HG03575 (cell line): ENCODE results near the gene HRNR.

Source experiments
- ATAC-seq: cut with Tn5 transposase; IDR thresholded peaks from one replicate; pipeline ENCODE4 v1.9.1; 2021; ENCODE audit not compliant: unreplicated experiment, insufficient number of reproducible peaks, low FRiP score; ENCODE audit errors: extremely low read depth

HRNR gene

DNA sequence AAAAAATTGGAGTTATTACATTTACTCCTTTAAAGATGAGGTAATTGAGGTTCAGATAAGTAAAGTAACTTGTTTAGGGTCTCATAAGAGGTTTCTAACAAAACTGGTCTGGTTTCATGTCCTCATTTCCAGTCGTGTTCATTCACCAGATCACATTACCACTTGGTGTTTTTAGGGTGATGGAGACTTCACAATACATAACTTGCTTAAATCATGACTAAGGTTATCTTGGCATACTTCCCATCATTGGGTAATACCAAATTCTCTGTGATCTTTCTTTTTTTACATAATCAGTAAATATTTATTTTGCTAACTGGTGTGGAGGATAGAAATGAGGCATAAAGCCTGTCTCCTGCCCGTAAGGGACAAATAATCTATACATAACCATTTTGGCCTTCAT is 33.4 kb downstream of the HRNR start:
- no peak for ATAC-seq

- ATAC-seq, result no peak
Observed at GRCh38 chr1:152189657-152190442, 34.1 kb downstream of the HRNR start.

DNA sequence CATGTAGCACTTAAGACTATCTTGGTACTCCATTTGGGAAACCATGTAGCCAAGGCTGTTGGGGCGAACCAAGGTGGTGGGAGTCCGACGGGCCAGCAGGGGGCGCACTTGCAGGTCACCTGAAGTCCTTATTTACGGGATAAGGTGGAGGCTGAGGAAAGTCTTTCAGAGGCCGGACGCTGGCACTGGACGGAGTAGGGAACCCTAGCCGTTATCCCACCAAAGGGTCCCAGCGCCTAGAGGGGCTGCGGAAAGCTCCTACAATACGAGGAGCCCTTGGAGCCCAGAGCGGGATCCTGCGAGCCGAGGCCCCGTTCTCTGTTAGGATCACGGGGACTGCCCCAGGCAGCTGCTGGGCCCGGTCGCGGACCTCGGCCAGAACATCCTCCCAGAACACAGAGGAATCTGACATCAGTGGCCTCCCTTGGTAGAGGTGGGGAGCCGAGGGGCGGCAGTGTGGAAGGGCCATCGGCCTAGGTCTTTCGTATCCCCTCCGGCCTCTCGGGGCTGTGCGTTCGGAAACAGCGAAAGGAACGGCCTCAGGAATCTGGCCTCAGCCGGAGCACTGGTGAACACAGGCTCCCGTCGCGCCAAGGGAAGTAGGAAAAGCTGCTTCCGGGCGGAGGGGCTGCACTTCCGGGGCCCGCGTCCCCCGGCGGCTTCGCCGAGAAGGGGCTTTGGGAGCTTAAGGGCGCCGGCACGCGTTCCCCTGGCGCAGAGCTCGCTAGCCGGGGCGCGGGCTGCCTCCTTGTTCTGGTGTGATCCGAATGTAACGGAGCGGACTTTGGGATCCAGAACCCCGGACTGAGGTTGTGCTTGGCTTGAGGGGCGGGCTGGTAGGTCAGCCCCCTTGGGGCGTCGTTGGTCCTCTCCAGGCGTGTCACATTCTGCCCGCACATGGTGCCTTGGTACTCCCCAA is 35.1 kb downstream of the HRNR start:
- ATAC-seq, result no peak

DNA sequence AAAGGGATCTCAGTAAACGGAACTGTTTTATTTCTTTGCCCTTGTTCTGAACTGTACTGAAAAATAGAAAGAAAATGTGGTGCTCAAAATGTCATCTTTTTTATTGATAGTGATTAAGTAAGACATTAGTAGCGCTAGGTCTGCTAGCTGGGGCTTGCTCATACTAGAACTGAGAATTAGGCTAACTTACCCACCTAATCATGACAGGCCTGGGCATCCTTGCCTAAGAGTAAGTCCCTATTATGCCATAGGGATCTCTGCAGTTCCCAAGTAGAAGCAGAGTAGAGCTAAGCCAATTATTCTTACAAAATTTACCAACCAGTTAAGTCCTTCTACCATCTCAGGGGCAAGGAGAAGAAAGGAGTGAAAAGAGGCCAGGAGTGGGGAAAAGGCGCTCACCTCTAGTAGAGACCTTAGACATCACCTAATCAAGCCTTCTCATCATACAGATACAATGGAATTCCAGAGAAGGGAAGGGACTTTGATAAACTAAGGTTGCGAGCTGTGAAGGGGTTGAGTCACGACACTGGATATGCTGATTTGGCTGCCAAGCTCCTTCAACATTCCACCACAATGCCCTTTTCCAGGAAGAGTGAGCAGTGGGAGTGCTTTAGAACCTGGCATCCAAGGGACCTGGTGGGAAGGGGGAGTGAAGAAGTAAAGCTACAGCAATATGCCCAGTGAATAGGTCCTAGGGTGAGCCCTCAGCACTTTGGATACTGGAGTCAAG is 37.3 kb downstream of the HRNR start:
- ATAC-seq, result no peak

- ATAC-seq, result no peak
Observed at GRCh38 chr1:152185544-152186391, 38.2 kb downstream of the HRNR start.

- ATAC-seq, result no peak
Observed at GRCh38 chr1:152182944-152183361, 41.0 kb downstream of the HRNR start.

- no peak for ATAC-seq
Observed at GRCh38 chr1:152182431-152182830, 41.6 kb downstream of the HRNR start.

GRCh38 chr1:152179566-152179965 is 44.4 kb downstream of the HRNR start:
- no peak for ATAC-seq

DNA sequence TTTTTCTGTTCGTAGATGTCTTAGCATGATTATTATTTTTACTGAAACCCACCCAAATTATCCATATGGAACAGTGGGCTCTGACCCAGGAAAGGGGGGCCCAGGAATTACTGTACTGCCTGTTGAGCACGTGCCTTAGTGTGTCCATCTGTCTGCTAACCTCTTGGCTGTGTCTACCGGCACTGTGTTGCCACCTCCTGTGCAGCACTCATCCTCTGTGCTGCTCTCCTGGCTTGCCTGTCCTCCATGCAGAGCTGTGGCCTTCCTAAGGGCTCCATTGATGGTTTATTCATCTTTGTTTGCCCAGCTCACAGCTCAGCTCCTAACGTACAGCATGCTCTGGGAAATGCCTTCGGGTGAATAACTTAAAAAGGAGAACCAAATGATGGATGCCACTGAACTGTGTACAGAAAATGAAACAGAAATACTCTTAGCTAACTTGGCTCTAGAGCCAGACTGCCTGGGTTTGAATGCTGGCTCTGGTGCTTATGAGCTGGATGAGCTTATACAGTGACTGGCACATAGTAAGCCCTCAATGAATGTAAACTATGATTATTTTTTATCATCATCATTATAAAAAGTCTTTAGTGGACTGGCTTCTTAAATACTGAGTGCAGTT is 53.6 kb downstream of the HRNR start:
- no peak for ATAC-seq

DNA sequence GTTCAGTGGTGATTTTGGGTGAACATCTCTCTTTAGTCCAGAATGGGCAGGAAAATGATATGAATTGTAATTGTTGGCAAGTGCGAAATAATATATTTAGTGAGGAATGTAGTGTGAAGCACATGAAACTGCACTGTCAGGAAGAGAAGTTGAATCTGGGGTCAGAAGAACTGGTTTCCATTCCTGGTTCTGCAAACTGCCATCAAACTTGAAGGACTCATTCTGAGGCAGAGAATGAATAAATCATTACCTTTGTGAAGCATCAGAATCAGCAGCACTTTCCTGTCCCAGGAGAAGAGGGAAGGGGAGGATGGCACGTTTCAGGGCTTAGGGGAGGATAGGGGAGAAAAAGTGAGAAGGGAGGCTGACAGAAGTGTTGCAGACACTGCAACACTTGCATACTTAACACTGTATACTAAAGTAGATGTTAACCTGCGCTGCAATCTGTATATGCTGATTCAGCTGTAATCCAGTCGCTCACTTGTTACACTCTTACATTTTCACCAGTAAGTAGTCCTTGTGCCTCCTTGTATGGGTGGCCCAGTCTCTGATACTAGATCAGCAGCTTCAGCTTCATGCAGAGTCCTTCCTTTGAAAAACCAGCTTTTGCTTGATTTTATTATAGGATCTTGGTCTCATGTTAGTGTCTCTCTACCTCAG is 54.5 kb downstream of the HRNR start:
- no peak for ATAC-seq

- ATAC-seq, result no peak
Observed at GRCh38 chr1:152168535-152168868, 55.5 kb downstream of the HRNR start.

DNA sequence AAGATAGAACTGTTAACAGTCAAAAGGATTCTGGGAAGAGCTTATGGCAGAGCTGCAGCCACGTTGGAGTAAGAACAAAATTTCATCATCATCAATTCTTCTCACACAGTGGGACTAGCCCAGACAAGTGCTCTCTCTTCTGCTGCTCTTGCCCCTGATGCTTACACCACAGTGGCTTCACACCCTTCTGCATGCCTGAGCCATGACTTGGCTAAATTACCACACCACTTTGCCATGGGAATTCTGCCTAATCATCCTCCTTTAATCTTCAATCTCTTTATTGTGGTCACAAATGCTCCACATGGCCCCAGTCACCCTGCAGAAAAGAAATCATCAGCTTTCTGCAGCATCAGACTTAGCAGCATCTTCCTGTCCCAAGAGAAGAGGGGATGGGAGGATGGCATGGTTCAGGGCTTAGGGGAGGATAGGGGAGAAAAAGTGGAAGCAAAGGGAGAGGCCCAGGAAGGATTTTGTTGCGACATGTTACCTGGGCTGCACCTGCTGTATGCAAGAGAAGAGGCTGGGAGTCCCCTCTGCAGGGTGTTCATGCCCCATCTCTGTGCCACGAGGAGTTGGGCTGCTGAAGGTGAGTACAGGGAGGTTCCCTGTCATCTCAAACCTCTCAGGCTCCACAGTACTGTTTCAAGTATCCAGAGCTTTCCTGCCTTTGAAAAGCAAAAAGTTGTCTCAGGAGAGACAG is 56.0 kb downstream of the HRNR start:
- no peak for ATAC-seq

GRCh38 chr1:152166966-152167365 is 57.0 kb downstream of the HRNR start:
- no peak for ATAC-seq

- ATAC-seq, result no peak
Observed at GRCh38 chr1:152165286-152166077, 58.5 kb downstream of the HRNR start.

- ATAC-seq, result no peak
Observed at GRCh38 chr1:152164517-152165136, 59.4 kb downstream of the HRNR start.

- ATAC-seq, result no peak
Observed at GRCh38 chr1:152162792-152163463, 61.1 kb downstream of the HRNR start.
